Heart right ventricle (tissue), 16 donors: Measurements from ENCODE around the gene RNF115. TPM values are rescaled to one million over a fixed set of nuclear protein-coding genes. Genes with fewer than 3 reads are reported as not detected.
"Not testable (repeated sequence)": the region's sequence is repeated elsewhere in the genome, so short reads cannot be mapped to it uniquely, and the experiment has no call there.

ENCODE experiments used
- ATAC-seq, 8 donors: fragments of 200-7000 bp; cut with Tn5 transposase; one replicate each; pipeline ENCODE4 v1.9.1; 2020; ENCODE audit warnings: mild to moderate bottlenecking in 8 of 8, moderate library complexity in 8 of 8, moderate number of reproducible peaks in 1 of 8
- DNase-seq, 2 donors: peaks; one replicate each; pipeline ENCODE4 v3.0.0-alpha.2; 2020
- H3K27ac ChIP-seq, 10 donors: fragments of 200-600 bp; sonication (generic) in 2 of 10; one replicate each; pipeline versions ENCODE4 v1.5.0 to v1.8.0; 2020 to 2022; ENCODE audit warnings: mild to moderate bottlenecking in 3 of 10
- H3K27me3 ChIP-seq, 7 donors: fragments of 200-600 bp; one replicate each; pipeline ENCODE4 v1.8.0; 2021 to 2022; ENCODE audit warnings: mild to moderate bottlenecking in 2 of 7
- H3K36me3 ChIP-seq, 9 donors: fragments of 200-600 bp; sonication (generic) in 1 of 9; one replicate each; pipeline versions ENCODE4 v1.5.0 to v1.8.0; 2020 to 2022; ENCODE audit warnings: mild to moderate bottlenecking in 2 of 9
- H3K4me1 ChIP-seq, 9 donors: fragments of 200-600 bp; sonication (generic) in 1 of 9; one replicate each; pipeline versions ENCODE4 v1.5.0 to v1.8.0; 2020 to 2022; ENCODE audit warnings: mild to moderate bottlenecking in 4 of 9
- H3K4me3 ChIP-seq, 10 donors: fragments of 200-600 bp; sonication (generic) in 2 of 10; one replicate each; pipeline versions ENCODE4 v1.5.0 to v1.8.0; 2020 to 2022; ENCODE audit warnings: mild to moderate bottlenecking in 7 of 10, moderate library complexity in 2 of 10
- H3K9me3 ChIP-seq, 11 donors: fragments of 200-600 bp in 10 of 11; sonication (generic) in 2 of 11; one replicate each; pipeline versions ENCODE4 v1.5.0 to v1.8.0; 2013 to 2022; ENCODE audit warnings: mild to moderate bottlenecking in 2 of 11, control low read depth in 1 of 11, moderate library complexity in 1 of 11
- CTCF ChIP-seq, 9 donors: fragments of 200-600 bp; sonication (generic) in 2 of 9; IDR thresholded peaks; one replicate each; pipeline versions ENCODE4 v1.5.0 to v1.8.0; 2021 to 2022; ENCODE audit warnings: antibody characterized with exemption in 9 of 9, mild to moderate bottlenecking in 5 of 9, moderate library complexity in 1 of 9
- WGBS, 2 donors: extraction: QIAGEN DNeasy Blood & Tissue Kit; methylation state at CpG; one replicate each; pipeline ENCODE4 v1.1.7; 2013; ENCODE audit warnings: inconsistent platforms in 1 of 2; 5-methylcytosine and 5-hydroxymethylcytosine counted together
- intact Hi-C, 10 donors: fragments of 100-400 bp; cut with DNase I; formaldehyde crosslinking; loops; one replicate each; pipeline versions ENCODE4 v1.11.1 to v1.14.2; 2022
- polyA plus RNA-seq, 2 donors: library from polyadenylated mRNA; stranded (reverse); fragments of 200-250 nt; gene quantifications; one replicate each; pipeline ENCODE4 v1.2.3, GENCODE V29; 2013
- total RNA-seq, 10 donors: library from RNA; stranded (reverse); fragmentation: NEBNext Ultra II Directional in 3 of 10; extraction: Animal tissue kit (Norgen Biotek cat#: 25700) in 3 of 10; gene quantifications; one replicate each; pipeline versions ENCODE4 v1.2.1 to v1.2.4, GENCODE V29; 2021 to 2023
- donor health status: Arrhythmogenic right ventricular cardiomyopathy.
- donor health status: ischemic (EF 13 %, LVEDD 7.1; RV severe dilation, severe dysfunction).
- donor health status: healthy with polysubstance abuse.
- donor health status: DM: no; HTN: yes; CAD: no.
- donor health status: DM: no; HTN: no; CAD: no.
- donor health status: ischemic (EF 25% LVEDD 6.9; RV normal size, moderate dysfunction).
- donor health status: ischemic (EF 25% LVEDD 5.7; RV mildly dilated, moderate dysfunction).
- donor health status: healthy.
- donor health status: DM: yes; HTN: yes; CAD: no.
- donor health status: Ischemic cardiomyopathy.
- donor health status: ischemic (EF 35%, LVEDD 5.7; RV mildly dilated, moderate dysfunction).
- donor health status: nonischemic (EF 11% LVEDD 7.7; RV severe dilation, severe dysfunction).
- donor health status: DM: yes; HTN: yes; CAD: no.
- donor health status: PGD.
- donor health status: ischemic (EF 29% LVEDD 5.4; RV normal size, mild dysfunction).
- donor health status: nonischemic (EF 23%, LVEDD 6.1; RV moderate dilation, normal function).

RNF115 gene
- total and polyA plus RNA-seq, 12 donors: 12.8 to 99.0 (median 48.9) TPM

GRCh38 chr1:145799806-145800205, 24.1 kb downstream of the RNF115 start:
- ATAC-seq (no peak), DNase-seq (no peak)
- Histone ChIP-seq H3K4me1 (peaks cover 0 to 53% (median 29%) of the 10 kb centered on the region in 9 donors), H3K36me3 (no peaks in the 10 kb centered on the region), H3K9me3 (peaks cover 0 to 35% (median 11%) of the 10 kb centered on the region in 11 donors), H3K27me3 (no peaks in the 10 kb centered on the region), H3K27ac (no peak overlapping the region), H3K4me3 (no peak overlapping the region)
- 95% methylated on average over 2 of the region's 2 CpGs for WGBS, 2 donors
- no peak for TF ChIP-seq CTCF (IDR thresholded peaks at IDR 0.05)
- intact Hi-C loops: no loop called here

GRCh38 chr1:145796753-145797152, 27.1 kb downstream of the RNF115 start:
- H3K4me1 ChIP-seq: peaks cover 0 to 24% (median 10%) of the 10 kb centered on the region in 9 donors
- TF ChIP-seq CTCF (IDR thresholded peaks at IDR 0.05): no peak
- ATAC-seq (no peak), DNase-seq (no peak)
- WGBS, 2 donors: 40 to 83% methylated on average over 1 of the region's 1 CpG
- H3K4me3 ChIP-seq: no peak overlapping the region
- intact Hi-C loops: no loop called here
- H3K36me3 ChIP-seq: peaks cover 0 to 26% (median 0%) of the 10 kb centered on the region in 9 donors
- no peak overlapping the region for H3K27ac ChIP-seq
- no peaks in the 10 kb centered on the region for H3K27me3 ChIP-seq
- H3K9me3 ChIP-seq: peaks cover 0 to 35% (median 11%) of the 10 kb centered on the region in 11 donors

- no peak for TF ChIP-seq CTCF (IDR thresholded peaks at IDR 0.05)
- Histone ChIP-seq H3K27me3 (no peaks in the 10 kb centered on the region), H3K36me3 (peaks cover 0 to 26% (median 0%) of the 10 kb centered on the region in 9 donors), H3K9me3 (peaks cover 0 to 35% (median 11%) of the 10 kb centered on the region in 11 donors), H3K4me1 (peaks cover 0 to 14% (median 1%) of the 10 kb centered on the region in 9 donors), H3K4me3 (no peak overlapping the region), H3K27ac (no peak overlapping the region)
- no peak for ATAC-seq
- DNase-seq: no peak
- 90 to 92% methylated on average over 10 of the region's 10 CpGs for WGBS, 2 donors
- intact Hi-C loops: no loop called here
Observed at GRCh38 chr1:145795257-145795881, 28.5 kb downstream of the RNF115 start.

GRCh38 chr1:145792484-145792883, 31.4 kb downstream of the RNF115 start:
- Histone ChIP-seq H3K27me3 (no peaks in the 10 kb centered on the region), H3K4me3 (no peak overlapping the region), H3K27ac (no peak overlapping the region), H3K4me1 (peaks cover 0 to 7% (median 0%) of the 10 kb centered on the region in 9 donors), H3K9me3 (peaks cover 0 to 23% (median 11%) of the 10 kb centered on the region in 11 donors), H3K36me3 (peaks cover 0 to 42% (median 0%) of the 10 kb centered on the region in 9 donors)
- TF ChIP-seq CTCF (IDR thresholded peaks at IDR 0.05): no peak
- intact Hi-C loops: no loop called here
- 95 to 100% methylated on average over 1 of the region's 1 CpG for WGBS, 2 donors
- DNase-seq (no peak), ATAC-seq (no peak)

- H3K4me1 ChIP-seq, DNase-seq, intact Hi-C loops, H3K27me3 ChIP-seq, H3K4me3 ChIP-seq, ATAC-seq, H3K27ac ChIP-seq: not testable (repeated sequence)
- WGBS, 2 donors: 40 to 60% methylated on average over 2 of the region's 2 CpGs
- H3K9me3 ChIP-seq: peaks cover 0 to 17% (median 7%) of the 10 kb centered on the region in 11 donors
- H3K36me3 ChIP-seq: peaks cover 0 to 42% (median 0%) of the 10 kb centered on the region in 9 donors
Observed at GRCh38 chr1:145791860-145792259, 32.0 kb downstream of the RNF115 start.
